HL-60/S4 (cell line): ENCODE results near the gene ERICH2.

ENCODE experiments used
- in situ Hi-C: fragments of 300-500 bp; cut with MboI; formaldehyde crosslinking; loops from 2 replicates; pipeline ENCODE4 v1.14.3; 2022; ENCODE audit warnings: low sequenced_read_pairs

ERICH2 gene

DNA sequence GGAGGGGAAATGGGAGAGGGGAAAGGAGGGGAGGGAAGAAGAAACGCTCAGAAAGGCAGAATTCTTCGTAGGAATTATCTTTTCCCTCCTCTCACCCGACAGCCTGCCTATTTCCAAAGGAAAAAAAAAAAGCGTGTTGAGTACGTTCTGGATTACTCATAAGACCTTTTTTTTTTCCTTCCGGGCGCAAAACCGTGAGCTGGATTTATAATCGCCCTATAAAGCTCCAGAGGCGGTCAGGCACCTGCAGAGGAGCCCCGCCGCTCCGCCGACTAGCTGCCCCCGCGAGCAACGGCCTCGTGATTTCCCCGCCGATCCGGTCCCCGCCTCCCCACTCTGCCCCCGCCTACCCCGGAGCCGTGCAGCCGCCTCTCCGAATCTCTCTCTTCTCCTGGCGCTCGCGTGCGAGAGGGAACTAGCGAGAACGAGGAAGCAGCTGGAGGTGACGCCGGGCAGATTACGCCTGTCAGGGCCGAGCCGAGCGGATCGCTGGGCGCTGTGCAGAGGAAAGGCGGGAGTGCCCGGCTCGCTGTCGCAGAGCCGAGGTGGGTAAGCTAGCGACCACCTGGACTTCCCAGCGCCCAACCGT is 46.4 kb downstream of the ERICH2 start, which contains the start of gene GAD1:
GAD1 (plus strand) TSS at position 384 of the 589 bp plus-strand sequence. CDS start 1,705 bp downstream, outside the sequence.
- in situ Hi-C loops: loop anchor here (10.0 to 25.0 kb wide), 3 partner anchors 412 to 1379 kb away; no protein-coding TSS in a partner anchor

DNA sequence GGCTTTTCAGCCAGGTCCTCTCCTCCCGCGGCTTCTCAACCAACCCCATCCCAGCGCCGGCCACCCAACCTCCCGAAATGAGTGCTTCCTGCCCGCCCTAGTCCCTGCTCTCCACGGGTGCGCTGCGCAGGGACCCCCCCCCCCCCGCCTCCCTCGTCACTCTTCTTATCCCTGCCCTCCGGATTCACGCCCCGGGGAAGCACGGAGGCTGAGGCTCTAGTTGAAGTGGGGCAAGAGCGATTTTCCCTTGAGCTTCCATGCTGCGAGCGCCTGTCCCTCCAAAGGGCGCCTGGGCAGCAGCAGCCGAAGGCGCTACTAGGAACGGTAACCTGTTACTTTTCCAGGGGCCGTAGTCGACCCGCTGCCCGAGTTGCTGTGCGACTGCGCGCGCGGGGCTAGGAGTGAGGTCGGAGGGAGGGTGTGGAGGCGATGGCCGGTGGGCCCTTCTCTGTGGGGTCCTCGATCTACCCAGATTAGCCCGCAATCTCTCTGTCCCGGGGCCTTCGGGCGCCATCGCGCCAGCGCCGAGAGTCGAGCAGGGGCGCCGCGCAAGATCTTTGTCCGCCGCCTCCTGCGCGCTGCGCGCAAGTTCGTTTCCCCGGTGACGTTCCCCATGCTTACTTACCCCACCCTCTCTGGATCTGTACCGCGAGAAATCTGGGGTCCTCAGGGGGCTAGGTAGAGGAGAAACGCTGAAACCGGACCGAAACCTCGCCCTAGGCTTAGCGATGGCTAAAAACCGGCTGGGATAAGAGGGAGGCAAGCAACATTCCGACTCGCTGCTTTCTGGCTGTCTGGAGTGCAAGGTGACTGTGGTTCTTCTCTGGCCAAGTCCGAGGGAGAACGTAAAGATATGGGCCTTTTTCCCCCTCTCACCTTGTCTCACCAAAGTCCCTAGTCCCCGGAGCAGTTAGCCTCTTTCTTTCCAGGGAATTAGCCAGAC is 47.2 kb downstream of the ERICH2 start:
- in situ Hi-C loops: loop anchor here (10.0 to 25.0 kb wide), 3 partner anchors 413 to 1380 kb away; no protein-coding TSS in a partner anchor

DNA sequence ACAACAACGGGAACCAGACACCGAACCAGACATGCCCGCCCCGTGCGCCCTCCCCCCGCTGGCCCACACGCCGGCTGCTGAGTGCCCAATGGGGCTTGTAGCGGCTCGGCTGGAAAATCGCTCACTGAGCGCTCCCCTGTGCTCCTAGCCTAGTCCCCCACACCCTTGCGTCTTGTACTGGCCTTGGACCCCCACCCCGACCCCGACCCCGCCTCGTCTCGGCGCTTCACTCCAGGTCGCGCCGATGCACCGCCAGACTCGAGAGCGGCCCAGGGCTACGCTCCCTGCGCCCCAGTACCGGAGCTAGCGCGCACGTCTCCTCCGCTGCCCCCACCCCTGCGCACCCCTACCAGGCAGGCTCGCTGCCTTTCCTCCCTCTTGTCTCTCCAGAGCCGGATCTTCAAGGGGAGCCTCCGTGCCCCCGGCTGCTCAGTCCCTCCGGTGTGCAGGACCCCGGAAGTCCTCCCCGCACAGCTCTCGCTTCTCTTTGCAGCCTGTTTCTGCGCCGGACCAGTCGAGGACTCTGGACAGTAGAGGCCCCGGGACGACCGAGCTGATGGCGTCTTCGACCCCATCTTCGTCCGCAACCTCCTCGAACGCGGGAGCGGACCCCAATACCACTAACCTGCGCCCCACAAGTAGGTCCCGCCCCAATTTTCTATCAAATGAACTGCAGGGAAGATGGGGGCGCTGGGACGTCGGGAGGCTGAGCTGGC is 48.0 kb downstream of the ERICH2 start:
- in situ Hi-C loops: loop anchor here (10.0 to 25.0 kb wide), 3 partner anchors 413 to 1381 kb away; no protein-coding TSS in a partner anchor

DNA sequence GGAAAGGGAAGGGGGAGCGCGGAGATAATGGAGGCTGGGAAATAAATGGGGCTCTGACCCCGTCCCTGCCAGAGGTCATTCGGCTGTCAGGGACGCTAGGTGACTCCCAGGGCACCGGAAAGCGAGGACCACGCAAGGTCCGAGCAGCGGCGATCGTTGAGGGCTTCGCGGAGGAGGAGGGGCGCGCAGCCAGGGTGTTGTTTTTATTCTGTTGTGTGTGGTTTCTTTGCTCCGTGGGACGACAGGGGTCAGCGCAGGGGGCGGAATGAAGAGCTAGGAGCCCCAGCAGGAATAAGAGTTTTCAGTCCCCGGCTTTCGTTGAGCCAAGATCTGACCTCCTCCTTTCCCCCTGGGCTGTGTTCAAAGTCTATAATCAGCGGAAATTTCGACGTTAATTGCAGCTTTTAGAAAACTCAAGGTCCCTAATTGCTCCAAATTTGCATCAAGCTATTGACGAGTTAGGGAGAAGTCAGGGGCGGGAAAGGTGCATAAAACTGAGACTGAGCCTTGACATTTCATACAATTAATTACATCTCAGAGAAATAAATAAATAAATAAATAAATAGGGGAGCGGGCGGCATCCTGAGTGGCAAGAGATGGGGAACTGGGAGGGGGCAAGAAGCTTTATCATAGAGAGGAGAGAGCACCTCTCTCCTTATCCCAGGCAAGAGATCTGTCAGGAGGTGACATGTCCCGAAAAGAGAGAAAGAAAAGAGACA is 48.7 kb downstream of the ERICH2 start:
- in situ Hi-C loops: loop anchor here (10.0 to 25.0 kb wide), 3 partner anchors 414 to 1382 kb away; no protein-coding TSS in a partner anchor

DNA sequence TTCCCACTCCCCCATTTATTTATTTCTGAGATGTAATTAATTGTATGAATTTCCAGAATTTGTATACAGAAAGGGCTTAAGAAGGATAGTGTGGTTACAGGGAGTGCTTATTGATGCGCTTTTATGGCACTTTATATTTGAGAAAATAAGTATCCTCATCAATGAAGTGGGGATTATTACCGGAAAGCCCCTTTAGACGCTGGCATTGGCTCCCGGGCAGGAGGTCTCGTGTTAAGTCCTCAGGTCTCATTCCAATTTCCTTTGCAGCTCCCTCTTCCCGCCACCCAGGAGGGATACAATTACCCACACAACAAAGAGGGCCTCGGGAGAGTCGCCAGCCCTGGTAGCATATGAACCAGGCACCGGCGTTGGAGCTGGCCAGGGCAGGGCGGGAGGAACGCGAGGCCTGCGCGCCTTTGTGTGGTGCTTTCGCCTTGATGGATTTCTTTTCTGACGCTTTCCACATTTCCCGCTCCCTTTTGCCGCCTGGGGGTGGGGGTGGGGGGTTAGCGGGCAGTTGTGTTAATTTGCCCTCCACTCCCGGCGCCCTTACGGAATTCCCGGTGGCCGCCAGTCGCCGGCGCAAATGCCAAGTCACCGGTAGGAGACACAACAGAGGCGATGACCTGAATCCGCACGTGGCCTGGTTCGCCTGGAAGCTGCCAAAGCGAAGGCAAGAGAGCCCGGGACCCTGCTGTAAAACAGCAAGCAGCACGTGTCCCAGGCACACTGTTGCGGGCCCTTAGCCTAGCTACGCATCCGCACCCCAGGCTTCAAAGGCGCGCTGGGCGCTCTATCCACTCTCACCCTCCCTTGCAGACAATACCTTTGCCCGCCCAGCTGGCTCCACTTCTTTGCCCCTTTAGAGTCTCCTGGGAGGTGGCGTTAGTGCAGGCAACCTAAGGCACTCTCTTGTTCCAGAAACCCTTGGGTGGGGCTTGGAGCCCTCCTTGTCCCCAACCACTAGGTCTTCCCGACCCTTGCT is 49.8 kb downstream of the ERICH2 start:
- in situ Hi-C loops: loop anchor here (10.0 to 25.0 kb wide), 3 partner anchors 415 to 1383 kb away; no protein-coding TSS in a partner anchor

DNA sequence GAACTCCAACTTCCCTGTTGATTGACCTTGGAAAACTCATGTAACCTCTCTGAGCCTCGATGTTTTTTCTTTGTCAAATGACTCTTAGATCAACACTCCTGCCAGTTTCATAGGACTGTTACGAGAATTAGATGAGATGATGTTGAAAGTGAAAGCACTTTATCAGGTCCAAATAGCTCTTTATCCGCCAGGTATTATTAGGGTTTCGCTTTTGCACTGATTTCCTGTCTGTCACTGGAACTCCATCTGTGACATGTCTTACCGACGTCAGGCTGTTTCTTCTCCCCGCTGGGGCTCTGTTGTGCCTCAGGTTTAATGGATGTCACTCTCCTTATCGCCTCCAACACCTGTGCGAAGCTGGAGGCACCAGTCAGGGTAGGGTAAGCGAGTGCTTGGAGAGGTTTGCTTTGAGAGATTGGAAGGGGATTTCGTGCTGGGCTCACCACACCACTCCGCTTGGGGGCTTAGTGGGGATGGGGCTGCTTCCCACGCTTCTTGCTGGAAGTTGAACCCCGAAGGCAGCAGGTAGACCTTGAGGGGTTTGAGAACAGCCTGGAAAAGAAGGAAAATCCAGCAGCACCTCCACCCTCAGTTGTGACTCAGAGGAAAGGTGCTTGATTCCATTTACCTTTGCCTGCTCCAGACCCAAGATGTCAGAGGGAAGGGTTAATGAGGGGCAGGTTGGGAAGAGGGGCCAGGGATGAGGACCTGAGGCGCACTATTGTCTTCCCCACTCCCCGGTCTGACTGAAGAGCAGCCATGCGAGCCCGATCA is 50.8 kb downstream of the ERICH2 start:
- in situ Hi-C loops: loop anchor here (25.0 kb wide), 2 partner anchors 584 to 1384 kb away; no protein-coding TSS in a partner anchor

DNA sequence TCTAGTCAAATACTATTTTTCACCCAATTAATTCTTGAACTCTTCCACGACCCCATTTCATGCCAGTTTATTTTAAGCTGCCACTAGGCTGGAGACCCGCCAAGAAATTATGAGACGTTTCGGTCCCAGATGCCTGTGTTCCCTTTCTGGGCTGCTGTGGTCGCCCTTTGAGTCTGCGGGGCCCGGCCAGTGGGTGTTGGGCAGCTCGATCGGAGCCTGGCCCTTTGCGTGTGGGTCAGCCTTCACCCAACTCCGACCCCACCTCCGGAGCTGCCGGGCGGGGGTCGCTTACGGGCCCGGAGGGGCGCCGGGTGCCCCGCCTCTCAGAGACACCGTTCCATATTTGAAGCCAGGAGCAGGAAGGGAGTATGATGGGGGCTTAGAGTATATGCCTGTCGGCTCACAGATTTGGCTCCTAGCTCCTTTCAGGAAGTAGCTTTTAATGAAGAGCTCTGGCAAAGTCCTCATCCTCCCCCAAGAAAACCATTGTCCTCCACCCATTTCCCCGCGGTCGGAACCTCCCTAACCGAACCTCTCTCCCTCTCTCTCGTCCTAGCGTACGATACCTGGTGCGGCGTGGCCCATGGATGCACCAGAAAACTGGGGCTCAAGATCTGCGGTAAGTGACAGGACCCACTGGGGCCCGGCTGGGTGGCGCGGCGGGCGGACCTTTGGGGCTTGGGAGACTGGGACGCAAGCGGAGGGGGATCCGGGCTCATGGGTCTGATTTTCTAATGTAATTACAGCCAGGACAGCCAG is 51.5 kb downstream of the ERICH2 start:
- in situ Hi-C loops: loop anchor here (25.0 kb wide), 2 partner anchors 584 to 1384 kb away; no protein-coding TSS in a partner anchor

DNA sequence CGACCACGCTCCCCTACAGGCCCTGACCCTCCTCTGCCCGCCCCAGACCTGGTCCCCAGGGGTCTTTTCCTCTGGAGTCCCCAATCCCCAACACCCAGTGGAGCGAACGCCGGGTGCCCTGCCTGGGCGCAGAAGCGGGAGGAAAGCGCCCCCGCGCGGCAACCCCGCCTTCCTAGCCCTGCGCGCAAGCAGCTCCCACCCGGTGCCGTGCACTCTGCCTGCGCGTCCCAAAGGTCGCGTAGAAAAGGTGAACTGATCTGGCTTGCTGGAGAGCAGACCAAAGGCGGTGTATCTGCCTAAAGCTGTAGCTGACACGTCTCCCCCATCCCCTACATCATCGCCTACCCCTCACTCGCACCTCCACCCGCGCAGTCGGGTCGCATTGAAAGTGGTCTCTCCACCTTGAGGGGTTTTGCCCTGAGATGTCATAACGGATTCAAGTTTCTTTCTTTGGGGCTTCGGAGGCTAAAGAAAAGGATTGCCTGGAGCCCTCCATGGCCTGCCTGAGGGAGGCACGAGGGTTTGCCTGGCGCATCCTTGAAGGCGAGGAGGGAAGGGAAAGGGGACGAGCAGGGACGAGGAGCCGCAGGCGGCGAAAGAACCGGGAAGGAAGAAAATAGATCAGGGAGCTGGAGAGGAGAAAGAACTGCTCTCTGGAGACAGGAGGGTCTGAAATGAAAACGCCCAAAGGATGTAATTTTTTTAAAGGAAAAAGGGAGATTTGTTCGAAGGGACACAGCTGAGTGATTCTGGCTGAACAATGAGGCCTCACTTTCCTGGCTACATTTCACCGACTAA is 52.3 kb downstream of the ERICH2 start:
- in situ Hi-C loops: loop anchor here (25.0 kb wide), 2 partner anchors 585 to 1385 kb away; no protein-coding TSS in a partner anchor

DNA sequence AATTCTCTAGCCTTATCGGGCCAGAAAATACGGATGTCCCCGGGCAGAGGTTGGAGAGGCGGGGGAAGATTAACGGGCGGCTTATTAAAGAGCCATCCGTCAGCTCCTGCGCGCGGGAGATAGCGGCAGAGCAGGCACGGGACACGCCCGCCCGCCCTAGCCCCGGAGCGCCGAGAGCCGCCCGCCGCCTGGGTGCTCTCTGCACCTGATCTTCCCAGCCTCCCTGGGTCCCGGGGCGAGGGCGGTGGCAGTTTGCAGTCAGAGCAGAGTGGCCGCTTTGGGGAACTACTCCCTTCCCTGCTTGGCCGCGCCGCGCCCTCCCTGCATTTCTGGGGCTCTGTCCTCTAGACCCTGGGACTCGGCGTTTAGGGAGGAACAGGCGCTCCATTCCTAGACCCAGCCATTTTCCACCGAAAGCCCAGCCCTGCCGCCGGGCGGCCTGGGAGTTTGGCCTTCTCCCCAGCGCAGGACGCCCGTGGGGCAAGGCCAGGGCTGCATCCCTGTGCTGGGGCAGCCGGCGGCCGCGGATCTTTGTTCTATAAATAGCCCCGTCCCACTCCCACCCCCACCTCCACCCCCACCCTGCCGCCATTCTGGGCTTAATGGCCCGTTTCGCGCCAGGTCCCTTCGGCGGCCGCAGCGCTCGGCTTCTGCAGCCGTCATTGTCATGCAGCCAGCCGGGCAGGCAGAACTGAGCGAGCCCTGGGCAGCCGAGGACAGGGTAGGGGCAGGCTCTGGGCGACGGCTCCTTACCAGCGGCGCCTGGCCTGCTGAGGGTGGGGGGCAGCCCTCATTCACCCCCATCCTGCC is 53.1 kb downstream of the ERICH2 start:
- in situ Hi-C loops: loop anchor here (25.0 kb wide), 2 partner anchors 586 to 1386 kb away; no protein-coding TSS in a partner anchor

DNA sequence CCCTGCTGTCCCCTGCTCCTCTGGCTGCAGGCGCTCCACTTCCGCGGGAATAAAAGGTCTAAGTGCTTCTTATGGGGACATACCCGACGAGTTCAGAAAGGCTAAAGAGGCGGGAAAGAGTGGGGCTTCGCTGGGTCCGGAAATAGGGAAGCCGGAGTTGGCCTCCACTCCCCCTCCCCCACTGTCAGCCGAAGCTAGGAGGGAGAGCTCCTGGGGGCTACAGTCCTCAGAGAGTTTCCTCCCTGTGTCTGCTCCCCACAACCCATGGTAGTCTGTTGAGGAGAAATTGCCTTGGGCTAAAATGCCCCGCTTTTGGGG is 53.7 kb downstream of the ERICH2 start:
- in situ Hi-C loops: loop anchor here (25.0 kb wide), 2 partner anchors 587 to 1387 kb away; no protein-coding TSS in a partner anchor

DNA sequence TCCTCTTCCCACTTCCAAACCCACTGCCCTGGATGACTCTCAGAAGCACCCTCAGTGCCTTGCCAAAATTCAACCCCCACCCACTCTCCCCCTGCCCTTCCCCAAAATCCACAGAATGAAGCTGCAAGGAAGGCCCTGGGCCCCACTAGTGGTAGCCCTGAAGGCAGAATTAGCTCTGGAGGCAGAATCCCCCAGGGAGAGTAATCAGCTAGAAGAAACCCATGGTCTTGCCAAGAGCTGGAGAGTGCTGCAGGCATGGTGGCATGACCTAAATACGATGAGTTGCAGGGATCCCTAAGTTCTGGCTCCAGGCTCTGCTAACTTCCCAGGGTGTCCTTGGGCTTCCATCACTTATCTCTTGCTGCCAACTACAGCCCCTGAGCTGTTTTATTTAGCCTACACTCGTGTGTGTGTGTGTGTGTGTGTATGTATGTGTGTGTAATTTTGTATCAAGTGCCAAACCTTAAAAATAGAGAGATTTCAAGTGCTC is 54.4 kb downstream of the ERICH2 start:
- in situ Hi-C loops: loop anchor here (25.0 kb wide), 2 partner anchors 587 to 1387 kb away; no protein-coding TSS in a partner anchor

DNA sequence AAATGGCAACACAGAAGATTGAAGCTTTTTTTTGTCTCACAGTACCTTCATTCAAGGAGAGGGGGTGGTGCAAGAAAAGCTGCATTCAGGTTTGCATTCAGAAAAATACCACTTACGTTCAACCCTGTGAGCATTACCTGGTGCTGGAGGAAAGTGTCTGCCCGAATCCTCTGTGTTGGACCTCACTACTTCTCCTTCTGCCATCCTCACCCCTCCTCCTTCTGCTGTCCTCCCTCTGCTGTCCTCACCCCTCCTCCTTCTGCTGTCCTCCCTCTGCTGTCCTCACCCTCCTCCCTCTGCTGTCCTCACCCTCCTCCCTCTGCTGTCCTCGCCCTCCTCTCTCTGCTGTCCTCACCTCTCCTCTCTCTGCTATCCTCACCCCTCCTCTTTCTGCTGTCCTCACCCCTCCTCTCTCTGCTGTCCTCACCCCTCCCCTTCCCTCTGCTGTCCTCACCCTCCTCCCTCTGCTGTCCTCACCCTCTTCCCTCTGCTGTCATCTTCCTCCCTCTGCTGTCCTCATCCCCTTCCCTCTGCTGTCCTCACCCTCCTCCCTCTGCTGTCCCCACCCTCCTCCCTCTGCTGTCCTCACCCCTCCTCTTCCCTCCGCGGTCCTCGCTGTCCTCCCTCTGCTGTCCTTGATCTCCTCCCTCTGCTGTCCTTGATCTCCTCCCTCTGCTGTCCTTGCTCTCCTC is 57.8 kb downstream of the ERICH2 start:
- in situ Hi-C loops: no loop called here

DNA sequence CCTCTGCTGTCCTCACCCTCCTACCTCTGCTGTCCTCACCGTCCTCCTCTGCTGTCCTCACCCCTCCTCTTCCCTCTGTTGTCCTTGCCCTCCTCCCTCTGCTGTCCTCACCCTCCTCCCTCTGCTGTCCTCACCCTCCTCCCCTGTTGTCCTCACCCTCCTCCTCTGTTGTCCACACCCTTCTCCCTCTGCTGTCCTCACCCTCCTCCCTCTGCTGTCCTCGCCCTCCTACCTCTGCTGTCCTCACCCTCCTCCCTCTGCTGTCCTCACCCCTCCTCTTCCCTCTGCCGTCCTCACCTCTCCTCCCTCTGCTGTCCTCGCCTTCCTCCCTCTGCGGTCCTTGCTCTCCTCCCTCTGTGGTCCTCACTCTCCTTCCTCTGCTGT is 58.3 kb downstream of the ERICH2 start:
- in situ Hi-C loops: no loop called here

DNA sequence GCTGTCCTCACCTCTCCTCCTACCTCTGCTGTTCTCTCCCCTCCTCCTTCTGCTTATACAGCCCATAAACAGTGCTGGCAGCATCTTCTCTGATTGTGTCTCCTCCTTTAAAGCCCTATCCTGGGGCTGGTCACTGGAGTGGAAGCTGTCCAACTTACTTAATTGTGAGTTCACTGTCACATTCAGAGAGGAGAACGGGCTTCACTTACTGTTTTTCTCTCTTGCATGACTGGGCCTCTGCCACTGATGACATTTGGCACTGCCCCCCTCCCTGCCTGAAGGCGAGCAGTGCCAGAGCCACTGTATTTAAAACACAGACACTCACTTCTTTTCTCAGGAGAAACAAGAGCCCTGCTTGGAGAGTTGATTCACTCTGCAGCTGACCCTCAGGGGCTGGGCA is 58.9 kb downstream of the ERICH2 start:
- in situ Hi-C loops: no loop called here

DNA sequence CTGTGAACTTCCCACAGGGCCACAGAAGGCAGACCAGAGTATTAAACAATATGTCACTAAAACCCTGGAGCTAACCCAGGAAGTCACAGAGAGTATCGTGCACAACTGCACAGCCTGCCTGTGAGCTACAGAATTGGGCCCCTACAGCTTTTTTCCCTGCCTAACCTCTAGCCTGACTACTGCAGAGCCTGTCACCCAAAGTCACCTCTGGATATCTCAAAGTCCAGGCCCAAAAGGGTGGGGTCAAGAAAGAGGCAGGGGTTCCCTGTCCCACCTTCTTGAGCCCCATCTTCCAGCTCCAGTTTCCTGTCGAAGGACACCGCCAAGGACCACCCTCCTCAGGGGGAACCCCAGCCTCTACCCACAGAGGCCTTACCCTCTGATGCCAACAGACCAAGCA is 60.0 kb downstream of the ERICH2 start:
- in situ Hi-C loops: no loop called here
